ENCODE results near the gene EPAS1. TPM values are rescaled to one million over a fixed set of nuclear protein-coding genes. Genes with fewer than 3 reads are reported as not detected.
A peak's percentile ranks its signal among the peaks of the same experiment; 100 is the strongest.

The EPAS1 gene
- total RNA-seq, 1 experiment from 2014 or later, result 77.3 TPM

DNA sequence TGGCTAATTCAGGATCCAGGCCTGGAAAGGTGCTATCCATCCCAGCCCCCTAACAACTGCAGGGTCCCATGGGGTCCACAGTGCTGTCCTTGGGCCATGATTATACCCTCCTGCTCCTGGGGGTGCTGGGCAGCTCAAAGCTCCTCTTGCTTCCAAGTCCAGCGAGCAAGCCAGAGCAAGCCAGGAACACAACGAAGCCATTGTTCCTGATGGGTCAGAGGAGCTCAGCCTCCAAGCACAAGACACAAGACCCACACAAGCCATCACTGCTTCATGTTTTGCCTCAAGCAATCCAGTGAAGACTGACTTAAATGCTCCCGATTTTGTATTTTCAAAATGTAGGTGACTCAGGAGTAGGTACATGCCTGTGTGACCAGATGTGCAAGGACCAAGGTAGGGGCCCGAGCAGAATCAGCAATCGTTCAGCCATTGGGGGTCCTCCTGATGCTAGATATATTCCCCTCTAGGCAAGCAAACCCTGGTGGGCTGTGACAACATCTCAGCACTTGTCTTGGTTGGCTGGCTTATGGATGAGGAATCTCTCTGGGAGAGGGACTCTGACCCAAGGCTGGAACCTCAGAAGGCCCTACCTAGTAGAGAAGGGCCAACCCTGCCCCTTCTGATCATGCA lies 90.8 kb downstream of the EPAS1 start:
- H3K27ac Mint-ChIP-seq (ENCODE audit: unreplicated experiment), result no peak overlapping the region
- ChIA-PET POLR2A (no interaction called here), CTCF (no interaction called here)
- H3K27me3 Mint-ChIP-seq (ENCODE audit: insufficient read depth, unreplicated experiment), result no peaks in the 10 kb centered on the region
- Histone ChIP-seq H3K4me1 (no peaks in the 10 kb centered on the region), H3K9me3 (no peaks in the 10 kb centered on the region), H3K27me3 (replicated peaks; ENCODE audit: control insufficient read depth, insufficient read depth, low read length) (no peaks in the 10 kb centered on the region), H3K4me3 (ENCODE audit: low read depth, low read length) (no peak overlapping the region), H3K36me3 (ENCODE audit: control insufficient read depth, insufficient read depth, low read length) (no peaks in the 10 kb centered on the region)
- TF ChIP-seq, protein P1, sequence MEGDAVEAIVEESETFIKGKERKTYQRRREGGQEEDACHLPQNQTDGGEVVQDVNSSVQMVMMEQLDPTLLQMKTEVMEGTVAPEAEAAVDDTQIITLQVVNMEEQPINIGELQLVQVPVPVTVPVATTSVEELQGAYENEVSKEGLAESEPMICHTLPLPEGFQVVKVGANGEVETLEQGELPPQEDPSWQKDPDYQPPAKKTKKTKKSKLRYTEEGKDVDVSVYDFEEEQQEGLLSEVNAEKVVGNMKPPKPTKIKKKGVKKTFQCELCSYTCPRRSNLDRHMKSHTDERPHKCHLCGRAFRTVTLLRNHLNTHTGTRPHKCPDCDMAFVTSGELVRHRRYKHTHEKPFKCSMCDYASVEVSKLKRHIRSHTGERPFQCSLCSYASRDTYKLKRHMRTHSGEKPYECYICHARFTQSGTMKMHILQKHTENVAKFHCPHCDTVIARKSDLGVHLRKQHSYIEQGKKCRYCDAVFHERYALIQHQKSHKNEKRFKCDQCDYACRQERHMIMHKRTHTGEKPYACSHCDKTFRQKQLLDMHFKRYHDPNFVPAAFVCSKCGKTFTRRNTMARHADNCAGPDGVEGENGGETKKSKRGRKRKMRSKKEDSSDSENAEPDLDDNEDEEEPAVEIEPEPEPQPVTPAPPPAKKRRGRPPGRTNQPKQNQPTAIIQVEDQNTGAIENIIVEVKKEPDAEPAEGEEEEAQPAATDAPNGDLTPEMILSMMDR (IDR thresholded peaks at IDR 0.05; ENCODE audit: insufficient read depth in 1 of 2, low read depth in 1 of 2, low read length in 1 of 2, severe bottlenecking in 1 of 2, unreplicated experiment in 1 of 2), result no peak
- no TSS peak for BruUV-seq (replicated peaks)
- H3K36me3 Mint-ChIP-seq (ENCODE audit: insufficient read depth, unreplicated experiment), result peaks cover 18% of the 10 kb centered on the region
- no peaks in the 10 kb centered on the region for H3K9me3 Mint-ChIP-seq (ENCODE audit: unreplicated experiment)
- no peak for DNase-seq
- H3K4me1 Mint-ChIP-seq (ENCODE audit: low read depth, unreplicated experiment), result peaks cover 7% of the 10 kb centered on the region
- no peak overlapping the region for H3K4me3 Mint-ChIP-seq (ENCODE audit: unreplicated experiment)
- intact Hi-C loops (cut with micrococcal nuclease; ENCODE audit: unreplicated experiment), result loop anchor here (2.0 kb wide), 1 partner anchor 73 kb away; no protein-coding TSS in a partner anchor

DNA sequence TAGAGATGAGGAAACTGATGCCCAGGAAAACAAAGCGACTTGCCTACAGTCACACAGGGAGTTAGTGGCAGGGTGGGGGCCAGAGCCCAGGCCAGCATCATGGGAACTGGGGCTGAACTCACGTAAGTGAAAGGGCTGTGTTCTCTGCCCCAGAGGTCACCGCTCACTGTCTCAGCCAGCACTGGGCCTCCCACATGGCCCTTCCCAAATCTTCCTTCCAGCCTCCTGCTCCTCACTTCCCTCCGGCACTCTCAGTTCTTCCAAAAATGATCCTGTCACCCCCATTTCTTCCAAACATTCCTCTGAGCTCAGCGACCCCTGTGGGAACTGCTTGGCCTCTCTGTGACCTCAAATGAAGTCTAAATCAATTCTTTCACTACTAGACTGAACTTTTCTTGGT lies 91.7 kb downstream of the EPAS1 start:
- DNase-seq, result no peak
- intact Hi-C loops (cut with micrococcal nuclease; ENCODE audit: unreplicated experiment), result loop anchor here (2.0 kb wide), 1 partner anchor 72 kb away; no protein-coding TSS in a partner anchor
- ChIA-PET CTCF (no interaction called here), POLR2A (no interaction called here)
- Histone ChIP-seq H3K4me3 (ENCODE audit: low read depth, low read length) (no peak overlapping the region), H3K27me3 (replicated peaks; ENCODE audit: control insufficient read depth, insufficient read depth, low read length) (no peaks in the 10 kb centered on the region), H3K36me3 (ENCODE audit: control insufficient read depth, insufficient read depth, low read length) (no peaks in the 10 kb centered on the region), H3K9me3 (no peaks in the 10 kb centered on the region), H3K4me1 (no peaks in the 10 kb centered on the region)
- Mint-ChIP-seq H3K36me3 (ENCODE audit: insufficient read depth, unreplicated experiment) (peaks cover 18% of the 10 kb centered on the region), H3K9me3 (ENCODE audit: unreplicated experiment) (no peaks in the 10 kb centered on the region), H3K27me3 (ENCODE audit: insufficient read depth, unreplicated experiment) (no peaks in the 10 kb centered on the region), H3K27ac (ENCODE audit: unreplicated experiment) (no peak overlapping the region), H3K4me1 (ENCODE audit: low read depth, unreplicated experiment) (peaks cover 7% of the 10 kb centered on the region), H3K4me3 (ENCODE audit: unreplicated experiment) (no peak overlapping the region)
- no TSS peak for BruUV-seq (replicated peaks)
- TF ChIP-seq, protein P1 (IDR thresholded peaks at IDR 0.05; ENCODE audit: insufficient read depth in 1 of 2, low read depth in 1 of 2, low read length in 1 of 2, severe bottlenecking in 1 of 2, unreplicated experiment in 1 of 2), result no peak

- peaks cover 7% of the 10 kb centered on the region for H3K4me1 Mint-ChIP-seq (ENCODE audit: low read depth, unreplicated experiment)
- BruUV-seq (replicated peaks), result no TSS peak
- no peak overlapping the region for H3K4me3 Mint-ChIP-seq (ENCODE audit: unreplicated experiment)
- POLR2A ChIA-PET, result no interaction called here
- TF ChIP-seq, protein P1 (IDR thresholded peaks at IDR 0.05; ENCODE audit: insufficient read depth in 1 of 2, low read depth in 1 of 2, low read length in 1 of 2, severe bottlenecking in 1 of 2, unreplicated experiment in 1 of 2), result peak in 1 of 2 experiments; percentile 33
- peaks cover 18% of the 10 kb centered on the region for H3K36me3 Mint-ChIP-seq (ENCODE audit: insufficient read depth, unreplicated experiment)
- Histone ChIP-seq H3K4me1 (no peaks in the 10 kb centered on the region), H3K27me3 (replicated peaks; ENCODE audit: control insufficient read depth, insufficient read depth, low read length) (no peaks in the 10 kb centered on the region), H3K4me3 (ENCODE audit: low read depth, low read length) (no peak overlapping the region), H3K9me3 (no peaks in the 10 kb centered on the region), H3K36me3 (ENCODE audit: control insufficient read depth, insufficient read depth, low read length) (no peaks in the 10 kb centered on the region)
- no peaks in the 10 kb centered on the region for H3K9me3 Mint-ChIP-seq (ENCODE audit: unreplicated experiment)
- DNase-seq, result no peak
- intact Hi-C loops (cut with micrococcal nuclease; ENCODE audit: unreplicated experiment), result loop anchor here (2.0 kb wide), 1 partner anchor 71 kb away; no protein-coding TSS in a partner anchor
- H3K27me3 Mint-ChIP-seq (ENCODE audit: insufficient read depth, unreplicated experiment), result no peaks in the 10 kb centered on the region
- CTCF ChIA-PET, result interaction anchor here (1.2 kb wide), 1 partner anchor 19 kb away, joined by 4 read pairs; no protein-coding TSS in a partner anchor
- H3K27ac Mint-ChIP-seq (ENCODE audit: unreplicated experiment), result no peak overlapping the region
Measured at GRCh38 chr2:46389417-46389916, 92.3 kb downstream of the EPAS1 start.
